Hematopoietic multipotent progenitor cell treated with erythropoietin and hydrocortisone succinate and interleukin-3 and kit ligand, for 4 days (in vitro differentiated cells): ENCODE measurements around the gene PAOX.
A peak's percentile ranks its signal among the peaks of the same experiment; 100 is the strongest.
"Not testable (repeated sequence)": the region's sequence is repeated elsewhere in the genome, so short reads cannot be mapped to it uniquely, and the experiment has no call there.

Experiments
- DNase-seq: peaks from one replicate; pipeline ENCODE4 v3.0.0-alpha.2; 2015

Gene PAOX

DNA sequence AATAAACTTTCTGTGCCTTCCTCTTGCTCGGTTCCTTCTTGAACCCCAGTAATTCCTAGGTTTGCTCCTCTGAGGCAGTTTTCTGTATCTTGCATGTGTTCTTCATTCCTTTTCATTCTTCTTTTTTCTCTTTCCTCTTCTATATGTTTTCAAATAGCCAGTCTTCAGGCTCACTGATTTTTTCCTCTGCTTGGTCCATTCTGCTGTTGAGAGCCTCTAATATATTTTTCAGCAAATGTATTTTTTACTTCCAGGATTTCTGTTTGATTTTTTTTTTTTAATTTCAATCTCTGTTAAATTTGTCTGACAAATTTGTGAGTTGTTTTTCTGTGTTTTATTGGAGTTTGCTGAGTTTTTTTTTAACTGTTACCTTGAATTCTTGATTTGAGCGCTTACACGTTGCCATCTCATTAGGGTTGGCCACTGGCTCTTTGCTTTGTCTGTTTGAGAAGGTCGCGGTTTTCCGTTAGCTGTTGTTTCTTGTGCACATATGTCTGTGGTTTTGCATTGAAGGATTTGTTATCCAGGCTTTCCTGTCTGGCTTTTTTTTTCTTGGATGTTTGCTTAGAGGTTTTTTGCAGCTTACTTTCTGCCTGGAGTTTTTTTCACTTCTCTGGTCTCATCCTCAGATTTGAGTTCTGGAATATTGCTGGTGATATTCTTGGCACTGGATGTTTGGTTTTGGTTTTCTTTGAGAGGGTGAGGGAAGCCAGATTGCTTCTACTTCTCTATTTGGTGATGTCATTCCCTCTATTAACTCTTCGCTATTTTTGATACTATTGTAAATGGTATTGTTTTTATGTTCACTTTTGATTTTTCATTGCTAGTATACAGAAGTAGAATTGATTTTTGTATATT, 32.7 kb downstream of the PAOX start:
- no peak for DNase-seq

DNA sequence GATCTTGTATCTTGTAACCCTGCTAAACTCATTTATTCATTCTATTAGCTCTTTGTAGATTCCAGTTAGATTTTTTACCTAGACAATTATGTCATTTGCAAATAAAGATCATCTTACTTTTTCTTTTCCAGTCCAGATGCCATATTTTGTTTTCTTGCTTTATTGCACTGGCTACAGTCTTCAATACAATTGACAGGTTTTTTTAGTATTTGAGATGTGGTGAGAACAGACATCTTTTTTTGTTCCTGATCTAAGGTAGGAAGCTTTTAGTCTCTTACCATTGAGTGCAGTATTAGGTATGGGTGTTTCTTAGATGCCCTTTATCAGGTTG, 33.3 kb downstream of the PAOX start:
- no peak for DNase-seq

DNA sequence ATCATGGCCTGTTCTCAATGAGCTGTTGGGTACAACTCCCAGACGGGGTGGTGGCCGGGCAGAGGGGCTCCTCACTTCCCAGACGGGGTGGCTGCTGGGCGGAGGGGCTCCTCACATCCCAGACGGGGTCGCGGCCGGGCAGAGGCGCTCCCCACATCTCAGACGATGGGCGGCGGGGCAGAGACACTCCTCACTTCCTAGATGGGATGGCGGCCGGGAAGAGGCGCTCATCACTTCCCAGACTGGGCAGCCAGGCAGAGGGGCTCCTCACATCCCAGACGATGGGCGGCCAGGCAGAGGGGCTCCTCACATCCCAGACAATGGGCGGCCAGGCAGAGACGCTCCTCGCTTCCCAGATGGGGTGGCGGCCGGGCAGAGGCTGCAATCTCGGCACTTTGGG, 35.3 kb downstream of the PAOX start:
- not testable (repeated sequence) for DNase-seq

DNA sequence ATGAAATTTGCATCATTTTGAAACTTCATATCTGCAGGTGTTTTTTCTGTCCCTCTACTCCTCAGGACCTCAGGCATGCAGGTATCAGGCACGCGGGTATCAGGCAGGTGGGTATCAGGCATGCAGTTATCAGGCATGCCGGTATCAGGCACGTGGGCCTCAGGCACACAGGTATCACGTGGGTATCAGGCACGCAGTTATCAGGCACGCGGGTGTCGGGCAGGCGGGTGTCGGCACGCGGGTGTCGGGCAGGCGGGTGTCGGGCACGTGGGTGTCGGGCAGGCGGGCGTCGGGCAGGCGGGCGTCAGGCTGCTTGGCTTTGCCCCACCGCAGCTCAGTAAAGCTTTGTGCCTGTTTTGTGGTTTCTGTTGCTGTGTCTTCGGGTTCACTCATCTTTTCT, 36.7 kb downstream of the PAOX start:
- no peak for DNase-seq

DNA sequence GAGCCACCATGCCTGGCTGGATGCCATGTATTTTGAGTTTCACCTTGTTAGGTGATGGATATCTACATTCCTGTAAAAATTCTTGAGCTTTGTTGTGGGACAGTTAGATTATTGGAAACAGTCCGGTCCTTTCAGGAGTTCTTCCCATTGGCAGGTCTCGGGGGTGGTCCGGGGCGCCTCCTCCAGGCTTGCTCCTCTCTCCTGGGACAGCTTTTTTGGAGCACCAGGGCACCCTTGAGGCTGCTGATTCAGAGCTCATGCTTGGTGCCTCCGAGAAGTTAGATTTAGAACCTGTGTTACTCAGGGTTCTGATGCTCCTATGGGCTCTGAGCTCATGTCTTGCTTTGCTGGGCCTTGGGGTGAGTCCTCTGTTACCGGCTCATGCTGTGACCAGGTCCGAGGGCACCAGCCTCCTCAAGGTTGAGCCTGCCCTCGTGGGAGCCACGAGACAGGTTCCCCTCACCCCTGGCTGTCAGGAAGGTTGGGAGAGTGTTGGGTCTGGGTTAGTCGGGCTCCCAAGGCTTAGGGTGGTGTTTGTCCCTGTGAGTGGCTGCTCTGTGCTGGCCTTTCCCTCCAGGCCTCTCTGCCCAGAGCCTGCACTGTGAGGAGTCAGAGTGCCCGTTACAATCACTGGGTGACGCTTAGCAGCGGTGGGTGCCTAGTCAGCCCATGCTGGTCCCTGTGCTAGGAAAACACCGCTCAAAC, 39.4 kb downstream of the PAOX start:
- no peak for DNase-seq

DNA sequence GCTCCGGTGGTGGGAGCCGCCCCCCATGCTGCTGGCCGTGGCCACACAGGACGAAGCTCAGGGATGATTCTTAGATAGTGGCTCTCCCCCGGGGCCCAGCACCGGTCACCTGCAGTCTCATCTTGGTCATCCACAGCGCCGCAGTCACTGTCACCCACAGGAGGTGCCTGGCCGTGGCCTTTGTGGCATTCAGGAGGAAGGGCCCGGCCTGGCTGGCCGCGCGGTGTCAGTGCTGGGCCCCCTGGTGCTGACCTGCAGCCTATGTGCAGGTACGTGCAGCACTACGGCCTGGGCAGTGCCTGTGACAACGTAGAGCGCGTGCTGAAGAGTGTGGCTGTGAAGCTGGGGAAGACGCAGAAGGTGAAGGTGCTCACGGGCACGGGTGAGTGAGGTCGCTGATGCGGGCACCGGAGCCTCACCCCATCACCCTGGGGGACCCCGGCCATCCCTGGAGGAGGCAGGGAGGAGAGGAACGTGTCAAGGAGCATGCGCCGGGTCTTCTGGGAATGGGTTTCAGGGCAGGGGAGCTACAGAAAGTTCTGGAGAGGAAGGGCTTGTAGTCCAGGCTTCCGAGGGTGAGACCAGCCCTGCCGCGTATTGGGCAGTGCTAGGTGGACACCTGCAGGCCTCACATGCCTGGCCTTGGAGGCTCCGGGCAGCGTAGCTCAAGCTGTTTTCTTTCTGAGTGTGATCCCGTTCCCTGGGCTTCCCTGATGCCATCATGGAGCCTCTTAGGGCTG, 40.3 kb downstream of the PAOX start:
- DNase-seq = no peak

DNA sequence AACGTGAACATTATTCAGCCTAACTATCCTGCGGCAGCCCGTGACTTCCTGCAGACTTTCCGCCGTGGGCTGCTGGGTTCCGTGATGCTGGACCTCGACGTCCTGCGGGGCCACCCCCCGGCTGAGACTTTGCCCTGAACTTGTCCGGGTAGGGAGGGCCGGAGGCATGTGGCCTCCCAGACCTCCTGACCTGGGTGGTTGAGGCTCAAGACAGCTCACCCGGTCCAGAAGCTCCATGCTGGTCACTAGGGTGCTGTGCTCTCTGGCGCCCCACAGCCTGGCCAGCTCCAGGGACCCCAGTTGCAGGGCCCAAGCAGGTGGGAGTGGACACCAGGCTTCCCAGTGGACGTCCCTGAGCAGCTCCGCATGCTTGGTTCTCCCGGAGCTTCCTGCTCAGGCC, 41.0 kb downstream of the PAOX start:
- DNase-seq = no peak

DNA sequence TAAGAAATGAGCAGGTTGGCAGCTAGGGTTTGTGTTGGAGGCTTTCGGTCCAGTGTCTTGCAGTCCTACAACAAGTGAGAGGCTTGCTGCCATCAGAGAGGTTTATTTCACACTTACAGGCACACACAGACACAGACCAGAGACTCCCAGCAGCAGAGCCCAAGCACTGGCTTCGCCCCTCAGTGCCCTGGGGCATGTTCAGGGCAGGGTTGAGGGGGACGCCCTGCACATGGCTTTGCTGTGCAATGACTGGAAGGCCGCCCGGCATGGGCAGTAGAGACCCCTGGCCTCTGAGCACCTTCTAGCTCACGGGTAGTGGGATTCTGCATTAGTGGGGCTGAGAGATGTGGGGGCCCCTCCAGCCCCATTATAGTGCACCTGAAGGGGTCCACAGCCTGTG, 41.5 kb downstream of the PAOX start:
- DNase-seq = no peak

DNA sequence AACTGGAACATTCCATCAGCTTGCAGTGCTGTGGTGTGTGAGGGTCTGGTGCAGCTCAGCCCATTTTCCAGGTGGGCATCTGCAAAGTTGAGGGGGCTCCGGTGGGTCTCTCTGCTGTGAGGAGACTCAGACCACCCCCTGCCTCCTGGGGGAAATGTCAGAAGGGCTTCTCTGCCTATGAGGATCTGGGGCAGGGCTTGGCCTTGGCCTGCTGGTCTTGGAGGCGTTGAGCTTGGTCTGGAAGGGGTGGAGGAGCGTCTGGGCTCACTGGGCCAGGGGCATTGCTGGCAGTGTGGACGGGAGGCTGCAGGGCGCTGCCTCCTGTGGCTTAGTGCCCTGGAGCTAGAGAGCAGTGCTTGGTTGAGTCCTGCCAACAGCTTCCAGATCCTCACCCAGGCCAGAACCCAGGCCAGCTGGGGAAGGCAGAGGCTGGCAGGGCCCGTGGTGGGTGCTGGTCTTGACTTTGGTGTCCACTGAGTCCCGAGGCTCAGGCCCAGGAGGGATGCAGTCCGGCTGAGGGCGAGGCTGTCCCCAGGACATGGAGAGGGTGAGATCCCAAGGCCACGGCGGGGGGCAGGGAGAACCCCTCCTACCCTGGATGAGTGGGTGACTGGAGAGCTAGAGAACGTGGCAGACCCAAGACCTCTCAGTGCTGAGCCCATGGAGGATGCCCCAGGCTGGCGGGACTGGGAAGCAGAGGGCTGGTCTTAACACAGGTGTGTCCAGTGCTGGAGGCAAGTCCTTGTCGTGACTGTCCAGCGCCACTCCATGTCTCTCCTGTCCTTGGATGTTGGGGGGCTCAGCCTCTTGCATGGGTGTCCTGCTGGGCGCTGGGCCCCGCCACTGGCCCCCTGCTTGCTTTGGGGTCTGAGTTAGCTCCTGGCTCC, 42.5 kb downstream of the PAOX start:
- no peak for DNase-seq

DNA sequence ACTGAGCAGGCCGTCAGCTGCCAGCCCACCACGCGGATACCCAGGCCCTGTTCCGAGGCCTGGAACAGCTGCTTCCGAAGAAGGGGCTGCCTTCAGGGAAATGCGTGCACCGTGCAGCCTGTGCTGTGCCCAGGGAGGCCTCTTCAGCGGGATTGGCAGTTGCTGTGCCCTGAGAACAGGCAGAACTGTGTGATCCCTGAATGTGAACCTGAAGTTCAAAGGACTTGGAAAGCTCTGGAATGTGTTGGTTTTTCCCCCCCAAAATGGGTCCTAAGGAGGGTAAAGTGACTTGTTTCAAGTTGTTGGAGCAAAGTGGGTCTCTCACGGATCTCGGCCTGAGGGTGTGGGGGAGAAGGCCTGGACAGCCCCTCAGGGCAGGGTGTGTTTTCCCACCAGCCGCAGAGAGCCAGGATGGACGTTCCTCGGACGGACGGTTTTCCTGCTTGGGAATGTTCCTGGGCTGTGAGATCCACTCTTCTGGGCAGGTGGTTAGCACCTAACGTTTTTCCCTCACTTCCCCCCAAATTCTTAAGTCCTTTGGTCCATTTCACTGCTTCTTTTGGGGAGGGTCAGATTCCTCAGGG, 43.3 kb downstream of the PAOX start:
- DNase-seq = no peak

DNA sequence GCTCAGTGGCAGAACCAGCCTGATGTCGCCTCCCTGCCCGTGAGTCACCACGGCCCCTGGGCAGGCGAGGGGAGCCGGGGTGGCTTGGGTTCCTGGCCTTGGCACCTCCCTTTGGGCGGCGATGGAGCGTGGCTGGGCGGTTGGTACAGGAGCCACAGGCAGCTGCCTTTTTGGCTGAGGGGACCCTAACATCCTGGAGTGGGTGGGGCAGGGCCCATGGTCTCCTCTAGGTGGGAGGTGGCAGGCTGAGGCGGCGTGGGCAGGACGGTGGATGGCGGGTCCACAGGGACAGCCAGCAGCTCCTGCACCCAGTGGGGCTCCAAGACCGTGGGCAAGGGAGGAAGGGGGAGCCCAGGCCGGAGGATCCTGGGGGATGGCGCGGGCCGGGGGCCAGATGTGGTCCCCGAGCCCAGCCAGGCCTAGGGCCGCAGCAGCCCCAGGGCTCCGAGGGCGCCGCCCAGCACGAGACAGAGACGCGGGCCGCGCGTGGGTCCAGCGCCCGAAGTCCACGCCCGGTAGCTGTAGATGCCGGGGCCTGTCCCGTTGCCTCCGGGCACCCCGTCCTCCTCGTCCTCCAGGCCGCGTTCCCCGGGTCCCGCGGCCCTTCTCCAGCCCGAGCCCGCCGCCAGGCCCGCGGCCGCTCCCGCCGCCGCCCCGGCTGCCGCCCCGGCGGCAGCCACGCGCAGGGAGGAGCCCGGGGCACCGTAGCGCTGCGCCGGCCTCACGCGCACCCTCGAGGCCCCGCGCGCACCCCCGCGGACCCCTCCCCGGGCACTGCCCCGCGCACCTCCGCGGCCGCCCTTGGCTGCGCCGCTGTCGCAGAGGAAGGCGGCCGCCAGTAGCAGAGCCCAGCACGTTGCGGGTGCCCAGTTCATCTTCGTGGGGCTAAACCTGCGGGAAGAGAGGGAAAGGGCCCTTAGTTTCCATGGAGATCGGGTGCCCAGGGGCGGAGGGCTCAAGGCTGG, 44.0 kb downstream of the PAOX start:
- DNase-seq = peak; percentile 26

DNA sequence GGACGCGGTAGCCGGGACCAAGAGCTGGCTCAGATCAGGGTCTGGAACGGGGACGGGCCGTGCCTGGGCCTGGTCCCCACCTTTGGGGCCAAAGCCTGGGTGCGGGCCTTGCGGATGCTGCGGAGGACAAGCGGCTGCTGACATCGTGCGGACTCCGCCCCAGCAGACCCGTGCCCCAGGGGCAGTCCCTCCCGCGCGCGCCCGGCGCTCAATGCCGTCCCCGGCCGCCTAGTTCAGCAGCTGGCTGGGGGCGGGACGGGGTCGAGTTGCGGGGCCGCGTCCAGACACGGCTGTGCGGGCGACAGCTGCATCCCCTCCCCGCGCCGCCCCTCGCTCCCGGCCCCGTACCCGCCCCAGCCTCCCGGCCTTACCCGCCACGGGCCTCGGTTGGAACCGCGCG, 45.0 kb downstream of the PAOX start:
- not testable (repeated sequence) for DNase-seq

DNA sequence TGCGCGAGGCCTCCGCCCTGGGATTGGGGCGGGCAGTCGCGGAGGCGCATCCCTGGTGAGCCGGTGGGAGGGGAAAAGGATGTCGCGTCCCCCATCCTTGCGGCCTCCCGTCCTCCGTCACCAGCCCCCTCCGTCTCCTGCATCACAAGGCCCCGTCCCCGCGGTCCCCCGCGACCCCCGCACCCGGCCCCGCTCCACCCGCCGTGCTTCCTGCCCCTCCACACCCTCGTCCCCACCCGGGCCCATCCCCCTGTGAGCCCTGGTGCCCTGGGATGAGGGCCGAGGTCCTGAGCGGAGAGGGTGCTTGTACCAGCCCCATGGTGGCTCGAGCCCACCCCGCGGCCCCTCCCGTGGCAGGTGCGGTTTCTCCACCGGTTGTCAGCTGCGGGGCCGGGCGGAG, 45.5 kb downstream of the PAOX start, which contains the start of gene SPRN:
Gene SPRN, minus strand, starts transcription at position 25 of the 400 bp plus-strand sequence. CDS start 944 bp downstream, outside the sequence.
- not testable (repeated sequence) for DNase-seq

DNA sequence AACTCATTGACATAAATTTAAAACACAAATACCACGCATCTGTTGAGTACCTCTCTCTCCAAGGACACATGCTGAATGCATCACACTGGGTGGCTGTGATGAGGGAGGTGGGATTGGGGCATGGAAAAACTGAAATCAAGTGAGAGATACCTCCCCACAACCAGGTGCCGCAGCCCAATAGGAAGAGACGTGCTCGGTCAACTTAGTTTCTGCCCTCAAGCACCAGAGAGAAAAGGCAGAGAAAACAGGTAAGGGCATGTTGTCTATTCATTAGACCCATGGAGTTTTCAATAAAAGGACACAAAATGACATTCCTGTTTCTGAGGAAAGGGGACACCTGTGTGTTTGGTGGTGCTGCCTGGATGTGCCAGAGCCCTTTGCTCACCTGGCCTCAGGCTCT, 50.5 kb downstream of the PAOX start:
- DNase-seq = not testable (repeated sequence)

DNA sequence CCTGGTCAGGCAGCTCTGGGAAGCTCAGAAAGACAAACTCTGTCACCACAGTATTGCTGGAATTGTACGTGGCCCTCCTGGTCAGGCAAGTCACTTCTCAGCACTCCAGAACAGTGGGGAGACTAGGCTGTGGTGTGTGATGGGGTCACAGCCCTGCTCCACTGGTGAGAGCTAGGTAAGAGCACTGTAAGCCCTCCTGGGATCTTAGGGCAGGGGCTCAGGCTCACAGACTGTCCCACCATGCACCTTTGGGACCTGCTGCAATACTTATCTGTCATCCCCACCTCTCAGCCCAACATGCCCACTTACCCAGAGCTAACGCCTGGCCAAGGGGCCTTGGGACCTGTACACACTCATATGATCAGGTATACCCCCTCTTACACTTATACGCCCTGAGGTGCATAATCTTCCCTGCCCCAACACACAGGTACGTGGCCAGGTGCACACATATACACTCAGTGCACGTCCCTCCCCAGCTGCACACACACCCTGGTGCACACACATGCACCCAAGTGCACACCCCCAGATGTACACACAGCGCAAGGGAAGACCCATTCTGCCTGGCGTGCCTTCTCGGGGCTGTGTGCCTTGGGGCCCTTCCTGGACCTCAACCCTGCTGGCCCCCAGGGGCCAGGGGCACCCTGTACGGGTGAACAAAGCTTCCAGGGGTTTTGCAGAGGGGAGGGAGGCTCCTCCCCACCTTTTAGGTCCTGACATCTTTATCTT, 53.0 kb downstream of the PAOX start:
- DNase-seq = not testable (repeated sequence)

DNA sequence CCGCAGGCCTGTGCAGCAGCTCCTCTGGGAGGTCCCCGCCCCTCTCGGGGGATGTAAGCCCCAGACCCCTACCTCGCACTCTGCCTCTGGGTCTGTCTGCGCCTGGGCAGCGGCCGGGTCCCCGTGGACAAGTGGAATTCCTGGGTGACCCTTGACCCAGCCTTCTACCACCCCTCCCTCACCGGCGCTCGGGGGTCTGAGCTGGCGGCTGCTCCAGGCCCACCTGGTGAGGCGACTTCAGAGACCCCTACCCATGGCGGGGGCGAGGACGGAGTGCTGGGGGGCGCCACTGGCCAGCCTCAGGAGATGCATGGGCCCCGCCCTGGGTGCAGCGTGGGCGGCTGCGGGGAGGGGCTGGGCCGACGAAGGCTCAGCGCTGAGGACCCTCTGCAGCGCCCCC, 53.7 kb downstream of the PAOX start:
- not testable (repeated sequence) for DNase-seq

DNA sequence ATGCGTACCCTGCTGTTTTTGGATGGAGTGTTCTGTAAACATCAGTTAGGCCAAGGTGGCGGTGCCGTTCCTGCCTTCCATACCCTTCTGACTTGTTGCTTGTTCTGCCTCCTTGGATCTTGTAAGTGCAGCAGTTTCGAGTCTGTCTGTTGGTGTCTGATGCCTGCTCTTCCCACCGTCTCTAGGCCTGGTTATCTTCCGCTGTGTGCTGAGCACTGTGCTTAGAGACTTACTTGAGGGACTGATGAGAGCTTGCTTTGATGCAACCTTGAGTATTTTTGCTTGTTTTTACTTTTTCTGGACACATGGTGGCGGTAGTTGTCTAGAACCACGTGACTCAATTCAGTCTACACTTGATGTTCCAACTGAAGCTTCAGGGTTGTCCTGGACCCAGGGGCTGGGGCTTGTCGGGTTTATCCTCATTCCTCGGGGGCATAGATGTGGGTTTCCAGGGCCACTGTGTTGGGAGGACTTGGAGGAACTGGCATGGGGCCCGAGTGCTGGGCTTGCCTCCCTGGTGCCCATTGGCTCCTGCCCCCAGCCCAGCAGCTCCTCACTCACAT, 59.7 kb downstream of the PAOX start:
- peak; percentile 74 for DNase-seq

DNA sequence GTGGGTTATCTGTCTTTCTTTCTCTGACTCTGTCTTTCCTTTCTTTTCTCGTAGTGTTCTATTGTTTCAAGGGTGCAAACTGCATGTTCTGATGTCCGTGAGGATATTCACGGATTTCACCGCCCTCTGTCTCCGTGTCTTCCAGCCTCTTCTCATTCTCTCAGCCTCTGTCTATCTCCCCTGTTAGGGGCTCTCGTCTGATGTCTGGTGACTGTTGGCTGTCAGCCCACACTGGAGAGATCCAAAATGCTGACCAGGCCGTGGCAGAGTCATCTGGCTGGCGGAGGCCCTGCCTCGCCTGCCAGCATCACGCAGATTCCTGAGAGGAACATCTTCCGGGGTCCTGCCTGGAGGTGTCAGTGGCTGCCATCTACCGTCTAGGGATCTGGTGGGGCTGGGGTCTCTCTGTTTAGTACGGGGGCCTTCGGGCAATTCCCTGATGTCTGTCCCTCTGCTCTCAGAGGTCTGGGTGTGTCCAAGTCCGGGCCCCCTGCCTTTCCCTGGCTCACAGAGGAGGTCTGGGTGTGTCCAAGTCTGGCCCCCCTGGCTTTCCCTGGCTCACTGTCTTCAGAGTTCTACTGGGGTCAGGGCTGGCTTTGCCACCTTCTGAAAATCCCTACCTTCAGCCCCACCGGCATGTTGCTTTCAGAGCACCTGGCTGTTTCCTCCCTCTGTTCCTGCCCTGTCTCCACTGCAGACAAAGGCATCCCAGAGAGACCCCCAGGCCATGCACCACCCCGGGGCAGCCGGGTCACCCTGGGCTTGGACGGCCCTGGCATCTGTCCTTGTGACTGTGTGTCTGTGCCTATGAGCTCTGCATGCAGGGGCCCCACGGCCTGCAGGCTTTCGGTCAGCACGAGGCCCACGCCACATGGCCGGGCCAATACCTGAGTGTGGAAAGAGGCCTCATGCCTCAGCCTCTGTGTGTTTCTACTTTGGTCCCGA, 60.7 kb downstream of the PAOX start:
- no peak for DNase-seq
